ENCODE results near the gene LUC7L3. TPM values are rescaled to one million over a fixed set of nuclear protein-coding genes. Genes with fewer than 3 reads are reported as not detected.

LUC7L3 gene
- total and polyA plus RNA-seq, 2 of the 13 experiments (the other 11 are each of a cell fraction or from before 2014, with no cell fraction given): 108 to 120 TPM

DNA sequence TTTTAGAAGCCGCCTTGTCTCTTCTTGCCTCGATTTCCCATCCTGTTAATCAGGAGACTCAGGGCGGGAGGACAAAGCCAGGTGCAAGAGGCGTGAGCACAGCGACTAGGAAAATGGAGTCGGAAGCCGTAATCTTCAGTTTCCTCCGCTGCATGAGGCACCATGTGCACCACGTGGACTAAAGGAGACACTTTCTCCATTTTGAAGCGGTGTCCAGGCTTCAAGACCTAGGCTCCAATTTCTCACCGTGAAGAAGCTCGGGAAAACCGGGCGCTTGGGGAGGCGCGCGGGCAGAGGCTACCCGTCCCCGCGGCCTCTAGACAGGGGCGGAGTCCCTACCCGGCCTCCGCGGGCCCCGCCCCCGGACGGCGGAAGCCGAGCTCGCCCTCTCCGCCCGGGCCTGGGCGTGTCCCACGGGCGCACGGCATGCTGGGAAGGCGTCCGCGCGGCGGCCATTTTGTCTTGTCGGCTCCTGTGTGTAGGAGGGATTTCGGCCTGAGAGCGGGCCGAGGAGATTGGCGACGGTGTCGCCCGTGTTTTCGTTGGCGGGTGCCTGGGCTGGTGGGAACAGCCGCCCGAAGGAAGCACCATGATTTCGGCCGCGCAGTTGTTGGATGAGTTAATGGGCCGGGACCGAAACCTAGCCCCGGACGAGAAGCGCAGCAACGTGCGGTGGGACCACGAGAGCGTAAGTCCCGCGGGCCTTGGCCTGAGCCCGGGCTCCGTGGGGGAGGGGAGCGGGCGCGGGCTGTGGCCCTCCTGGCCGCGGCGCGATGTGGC lies at the start of gene LUC7L3 (continued):
- TF ChIP-seq SOX5 (CRISPR knock-in tag; IDR thresholded peaks at IDR 0.05; ENCODE audit: borderline replicate concordance) (peak; percentile 52; the same call in 1 of the 2 replicates), SYNCRIP (IDR thresholded peaks at IDR 0.05; ENCODE audit: insufficient read depth, low read depth, low read length) (no peak), ZNF770 (CRISPR knock-in tag; IDR thresholded peaks at IDR 0.05) (peak; percentile 100), EED (CRISPR knock-in tag; IDR thresholded peaks at IDR 0.05) (peak; percentile 96), ZNF256 (CRISPR knock-in tag; conservative IDR thresholded peaks at IDR 0.05) (peak; percentile 14; the same call in 1 of the 2 replicates), MXD3 (CRISPR knock-in tag; IDR thresholded peaks at IDR 0.05) (peak; percentile 93), ZMAT3 (CRISPR knock-in tag; conservative IDR thresholded peaks at IDR 0.05) (no peak; the same call in none of the 2 replicates), MEIS1 (CRISPR knock-in tag; IDR thresholded peaks at IDR 0.05; ENCODE audit: borderline replicate concordance) (peak; percentile 31; the same call in 1 of the 2 replicates)
- TF ChIP-seq, protein P1, sequence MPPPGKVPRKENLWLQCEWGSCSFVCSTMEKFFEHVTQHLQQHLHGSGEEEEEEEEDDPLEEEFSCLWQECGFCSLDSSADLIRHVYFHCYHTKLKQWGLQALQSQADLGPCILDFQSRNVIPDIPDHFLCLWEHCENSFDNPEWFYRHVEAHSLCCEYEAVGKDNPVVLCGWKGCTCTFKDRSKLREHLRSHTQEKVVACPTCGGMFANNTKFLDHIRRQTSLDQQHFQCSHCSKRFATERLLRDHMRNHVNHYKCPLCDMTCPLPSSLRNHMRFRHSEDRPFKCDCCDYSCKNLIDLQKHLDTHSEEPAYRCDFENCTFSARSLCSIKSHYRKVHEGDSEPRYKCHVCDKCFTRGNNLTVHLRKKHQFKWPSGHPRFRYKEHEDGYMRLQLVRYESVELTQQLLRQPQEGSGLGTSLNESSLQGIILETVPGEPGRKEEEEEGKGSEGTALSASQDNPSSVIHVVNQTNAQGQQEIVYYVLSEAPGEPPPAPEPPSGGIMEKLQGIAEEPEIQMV (CRISPR knock-in tag; IDR thresholded peaks at IDR 0.05; ENCODE audit: low read depth): peak; percentile 43; the same call in 1 of the 2 replicates
- TF ChIP-seq, protein P2, sequence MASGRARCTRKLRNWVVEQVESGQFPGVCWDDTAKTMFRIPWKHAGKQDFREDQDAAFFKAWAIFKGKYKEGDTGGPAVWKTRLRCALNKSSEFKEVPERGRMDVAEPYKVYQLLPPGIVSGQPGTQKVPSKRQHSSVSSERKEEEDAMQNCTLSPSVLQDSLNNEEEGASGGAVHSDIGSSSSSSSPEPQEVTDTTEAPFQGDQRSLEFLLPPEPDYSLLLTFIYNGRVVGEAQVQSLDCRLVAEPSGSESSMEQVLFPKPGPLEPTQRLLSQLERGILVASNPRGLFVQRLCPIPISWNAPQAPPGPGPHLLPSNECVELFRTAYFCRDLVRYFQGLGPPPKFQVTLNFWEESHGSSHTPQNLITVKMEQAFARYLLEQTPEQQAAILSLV (CRISPR knock-in tag; IDR thresholded peaks at IDR 0.05; ENCODE audit: borderline replicate concordance): peak; percentile 95; the same call in 1 of the 2 replicates
- TF ChIP-seq, protein P3, sequence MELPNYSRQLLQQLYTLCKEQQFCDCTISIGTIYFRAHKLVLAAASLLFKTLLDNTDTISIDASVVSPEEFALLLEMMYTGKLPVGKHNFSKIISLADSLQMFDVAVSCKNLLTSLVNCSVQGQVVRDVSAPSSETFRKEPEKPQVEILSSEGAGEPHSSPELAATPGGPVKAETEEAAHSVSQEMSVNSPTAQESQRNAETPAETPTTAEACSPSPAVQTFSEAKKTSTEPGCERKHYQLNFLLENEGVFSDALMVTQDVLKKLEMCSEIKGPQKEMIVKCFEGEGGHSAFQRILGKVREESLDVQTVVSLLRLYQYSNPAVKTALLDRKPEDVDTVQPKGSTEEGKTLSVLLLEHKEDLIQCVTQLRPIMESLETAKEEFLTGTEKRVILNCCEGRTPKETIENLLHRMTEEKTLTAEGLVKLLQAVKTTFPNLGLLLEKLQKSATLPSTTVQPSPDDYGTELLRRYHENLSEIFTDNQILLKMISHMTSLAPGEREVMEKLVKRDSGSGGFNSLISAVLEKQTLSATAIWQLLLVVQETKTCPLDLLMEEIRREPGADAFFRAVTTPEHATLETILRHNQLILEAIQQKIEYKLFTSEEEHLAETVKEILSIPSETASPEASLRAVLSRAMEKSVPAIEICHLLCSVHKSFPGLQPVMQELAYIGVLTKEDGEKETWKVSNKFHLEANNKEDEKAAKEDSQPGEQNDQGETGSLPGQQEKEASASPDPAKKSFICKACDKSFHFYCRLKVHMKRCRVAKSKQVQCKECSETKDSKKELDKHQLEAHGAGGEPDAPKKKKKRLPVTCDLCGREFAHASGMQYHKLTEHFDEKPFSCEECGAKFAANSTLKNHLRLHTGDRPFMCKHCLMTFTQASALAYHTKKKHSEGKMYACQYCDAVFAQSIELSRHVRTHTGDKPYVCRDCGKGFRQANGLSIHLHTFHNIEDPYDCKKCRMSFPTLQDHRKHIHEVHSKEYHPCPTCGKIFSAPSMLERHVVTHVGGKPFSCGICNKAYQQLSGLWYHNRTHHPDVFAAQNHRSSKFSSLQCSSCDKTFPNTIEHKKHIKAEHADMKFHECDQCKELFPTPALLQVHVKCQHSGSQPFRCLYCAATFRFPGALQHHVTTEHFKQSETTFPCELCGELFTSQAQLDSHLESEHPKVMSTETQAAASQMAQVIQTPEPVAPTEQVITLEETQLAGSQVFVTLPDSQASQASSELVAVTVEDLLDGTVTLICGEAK (IDR thresholded peaks at IDR 0.05): no peak
- TF ChIP-seq, protein P3 (CRISPR knock-in tag; IDR thresholded peaks at IDR 0.05): peak; percentile 89
